GM18951 (cell line): ENCODE data around the gene LRRTM4.

Source experiments
- POLR2A ChIP-seq: IDR thresholded peaks from 4 replicates; pipeline ENCODE4 v1.6.1; 2011; ENCODE audit warnings: mild to moderate bottlenecking; ENCODE audit not compliant: insufficient read length, insufficient read depth; ENCODE audit errors: extremely low read depth
- in situ Hi-C: fragments of 300-500 bp; cut with MboI; formaldehyde crosslinking; loops from one replicate; pipeline ENCODE4 v1.12.0; 2022; ENCODE audit warnings: low sequenced_read_pairs, mixed read lengths, inconsistent platforms; ENCODE audit not compliant: unreplicated experiment

The LRRTM4 gene

GRCh38 chr2:77513191-77513590 is 9.0 kb downstream of the LRRTM4 start:
- in situ Hi-C loops = no loop called here
- no peak for TF ChIP-seq POLR2A

GRCh38 chr2:77512507-77512906 is 9.7 kb downstream of the LRRTM4 start:
- no peak for TF ChIP-seq POLR2A
- in situ Hi-C loops = no loop called here

GRCh38 chr2:77508511-77508910 is 13.7 kb downstream of the LRRTM4 start:
- TF ChIP-seq POLR2A = no peak
- in situ Hi-C loops = no loop called here

GRCh38 chr2:77507657-77508056 is 14.5 kb downstream of the LRRTM4 start:
- in situ Hi-C loops = no loop called here
- no peak for TF ChIP-seq POLR2A

- in situ Hi-C loops = no loop called here
- TF ChIP-seq POLR2A = no peak
Measured at GRCh38 chr2:77488141-77488540, 34.0 kb downstream of the LRRTM4 start.

GRCh38 chr2:77487074-77487803 is 34.9 kb downstream of the LRRTM4 start:
- in situ Hi-C loops = no loop called here
- no peak for TF ChIP-seq POLR2A

GRCh38 chr2:77484026-77484425 is 38.1 kb downstream of the LRRTM4 start:
- TF ChIP-seq POLR2A = no peak
- in situ Hi-C loops = no loop called here

- in situ Hi-C loops = no loop called here
- no peak for TF ChIP-seq POLR2A
Measured at GRCh38 chr2:77479895-77480294, 42.3 kb downstream of the LRRTM4 start.

- TF ChIP-seq POLR2A = no peak
- in situ Hi-C loops = no loop called here
Measured at GRCh38 chr2:77479395-77479794, 42.8 kb downstream of the LRRTM4 start.

GRCh38 chr2:77470096-77470495 is 52.1 kb downstream of the LRRTM4 start:
- no peak for TF ChIP-seq POLR2A
- in situ Hi-C loops = no loop called here

- TF ChIP-seq POLR2A = no peak
- in situ Hi-C loops = no loop called here
Measured at GRCh38 chr2:77469106-77469505, 53.1 kb downstream of the LRRTM4 start.

- in situ Hi-C loops = no loop called here
- TF ChIP-seq POLR2A = no peak
Measured at GRCh38 chr2:77459840-77460239, 62.3 kb downstream of the LRRTM4 start.

- no peak for TF ChIP-seq POLR2A
- in situ Hi-C loops = no loop called here
Measured at GRCh38 chr2:77458216-77458615, 64.0 kb downstream of the LRRTM4 start.

GRCh38 chr2:77457665-77458064 is 64.5 kb downstream of the LRRTM4 start:
- in situ Hi-C loops = no loop called here
- TF ChIP-seq POLR2A = no peak

GRCh38 chr2:77443076-77443475 is 79.1 kb downstream of the LRRTM4 start:
- in situ Hi-C loops = no loop called here
- TF ChIP-seq POLR2A = no peak

- in situ Hi-C loops = no loop called here
- no peak for TF ChIP-seq POLR2A
Measured at GRCh38 chr2:77434880-77435279, 87.3 kb downstream of the LRRTM4 start.
